Hepatocyte (in vitro differentiated cells): Measurements from ENCODE around the gene PTGDS. TPM values are rescaled to one million over a fixed set of nuclear protein-coding genes. Genes with fewer than 3 reads are reported as not detected.

Source experiments
- DNase-seq: peaks from one replicate; pipeline ENCODE4 v3.0.0-alpha.2; 2016; ENCODE audit warnings: low spot score
- H2AFZ ChIP-seq: fragments of 200-600 bp; sonication (generic); 2 replicates; pipeline ENCODE4 v1.6.0; 2016; ENCODE audit warnings: antibody characterized with exemption, mild to moderate bottlenecking
- H3K27ac ChIP-seq: fragments of 200-600 bp; sonication (generic); 2 replicates; pipeline ENCODE4 v1.5.1; 2016; ENCODE audit warnings: mild to moderate bottlenecking
- H3K27me3 ChIP-seq: fragments of 200-600 bp; sonication (generic); 2 replicates; pipeline ENCODE4 v1.6.1; 2016
- H3K36me3 ChIP-seq: fragments of 200-600 bp; sonication (generic); replicated peaks from 2 replicates; pipeline ENCODE4 v1.5.1; 2016; ENCODE audit warnings: low read depth; ENCODE audit not compliant: insufficient read depth
- H3K4me1 ChIP-seq: fragments of 200-600 bp; sonication (generic); 2 replicates; pipeline ENCODE4 v1.5.1; 2016; ENCODE audit warnings: mild to moderate bottlenecking, moderate library complexity; ENCODE audit not compliant: insufficient read depth
- H3K4me2 ChIP-seq: fragments of 200-600 bp; sonication (generic); 2 replicates; pipeline ENCODE4 v1.6.0; 2016
- H3K4me3 ChIP-seq: fragments of 200-600 bp; sonication (generic); 2 replicates; pipeline ENCODE4 v1.5.1; 2016; ENCODE audit warnings: mild to moderate bottlenecking
- H3K79me2 ChIP-seq: fragments of 200-600 bp; sonication (generic); 2 replicates; pipeline ENCODE4 v1.6.0; 2017; ENCODE audit warnings: mild to moderate bottlenecking
- H3K9me2 ChIP-seq: fragments of 200-600 bp; sonication (generic); replicated peaks from 2 replicates; pipeline ENCODE4 v1.6.0; 2017; ENCODE audit warnings: mild to moderate bottlenecking; ENCODE audit not compliant: insufficient read depth
- H3K9me3 ChIP-seq: fragments of 200-600 bp; sonication (generic); 2 replicates; pipeline ENCODE4 v1.5.1; 2016; ENCODE audit warnings: low read depth, mild to moderate bottlenecking
- H4K20me1 ChIP-seq: fragments of 200-600 bp; sonication (generic); 2 replicates; pipeline ENCODE4 v1.6.0; 2016; ENCODE audit warnings: mild to moderate bottlenecking; ENCODE audit not compliant: insufficient read depth, poor library complexity, severe bottlenecking
- CTCF ChIP-seq: fragments of 200-600 bp; sonication (generic); IDR thresholded peaks from 2 replicates; pipeline ENCODE4 v1.5.1; 2016; ENCODE audit warnings: antibody characterized with exemption, mild to moderate bottlenecking; ENCODE audit not compliant: poor library complexity
- EZH2 ChIP-seq: fragments of 200-600 bp; sonication (generic); IDR thresholded peaks from 2 replicates; pipeline ENCODE4 v1.6.1; 2016; ENCODE audit warnings: antibody characterized with exemption, mild to moderate bottlenecking, borderline replicate concordance
- EZH2phosphoT487 ChIP-seq: fragments of 200-600 bp; sonication (generic); IDR thresholded peaks from one replicate; pipeline ENCODE4 v1.6.1; 2018; ENCODE audit warnings: antibody characterized with exemption, mild to moderate bottlenecking, low read depth, moderate library complexity; ENCODE audit not compliant: unreplicated experiment, severe bottlenecking
- whole genome bisulfite sequencing: methylation state at CpG from one replicate; pipeline ENCODE4 v1.1.6; 2016; ENCODE audit warnings: low lambda C conversion rate; ENCODE audit errors: missing lambda C conversion rate; 5-methylcytosine and 5-hydroxymethylcytosine counted together
- polyA plus RNA-seq: library from polyadenylated mRNA; unstranded; fragments of >200 nt; fragmentation: Nextera tagmentation; extraction: Ambion mirVana; gene quantifications from 2 replicates; pipeline ENCODE4 v1.2.1, GENCODE V29; 2016
- total RNA-seq: library from RNA; depleted of rRNA; stranded (reverse); fragments of >200 nt; gene quantifications from 2 replicates; pipeline ENCODE4 v1.2.3, GENCODE V29; 2014

Gene PTGDS
- total and polyA plus RNA-seq, 2 experiments from 2014 or later = 56.0 to 290 TPM

- Histone ChIP-seq H3K9me3 (no peaks in the 10 kb centered on the region), H3K4me3 (no peak overlapping the region), H3K9me2 (no peaks in the 10 kb centered on the region), H4K20me1 (no peaks in the 10 kb centered on the region), H3K36me3 (no peaks in the 10 kb centered on the region), H2AFZ (no peak overlapping the region), H3K27me3 (no peaks in the 10 kb centered on the region), H3K27ac (no peak overlapping the region), H3K4me1 (peaks cover 8% of the 10 kb centered on the region), H3K4me2 (no peak overlapping the region), H3K79me2 (peaks cover 3% of the 10 kb centered on the region)
- 81% methylated on average over 12 of the region's 15 CpGs for WGBS
- TF ChIP-seq EZH2 (no peak), CTCF (no peak), EZH2phosphoT487 (no peak)
- no peak for DNase-seq
Observed at GRCh38 chr9:136952321-136952850, 24.9 kb upstream of the PTGDS start.

DNA sequence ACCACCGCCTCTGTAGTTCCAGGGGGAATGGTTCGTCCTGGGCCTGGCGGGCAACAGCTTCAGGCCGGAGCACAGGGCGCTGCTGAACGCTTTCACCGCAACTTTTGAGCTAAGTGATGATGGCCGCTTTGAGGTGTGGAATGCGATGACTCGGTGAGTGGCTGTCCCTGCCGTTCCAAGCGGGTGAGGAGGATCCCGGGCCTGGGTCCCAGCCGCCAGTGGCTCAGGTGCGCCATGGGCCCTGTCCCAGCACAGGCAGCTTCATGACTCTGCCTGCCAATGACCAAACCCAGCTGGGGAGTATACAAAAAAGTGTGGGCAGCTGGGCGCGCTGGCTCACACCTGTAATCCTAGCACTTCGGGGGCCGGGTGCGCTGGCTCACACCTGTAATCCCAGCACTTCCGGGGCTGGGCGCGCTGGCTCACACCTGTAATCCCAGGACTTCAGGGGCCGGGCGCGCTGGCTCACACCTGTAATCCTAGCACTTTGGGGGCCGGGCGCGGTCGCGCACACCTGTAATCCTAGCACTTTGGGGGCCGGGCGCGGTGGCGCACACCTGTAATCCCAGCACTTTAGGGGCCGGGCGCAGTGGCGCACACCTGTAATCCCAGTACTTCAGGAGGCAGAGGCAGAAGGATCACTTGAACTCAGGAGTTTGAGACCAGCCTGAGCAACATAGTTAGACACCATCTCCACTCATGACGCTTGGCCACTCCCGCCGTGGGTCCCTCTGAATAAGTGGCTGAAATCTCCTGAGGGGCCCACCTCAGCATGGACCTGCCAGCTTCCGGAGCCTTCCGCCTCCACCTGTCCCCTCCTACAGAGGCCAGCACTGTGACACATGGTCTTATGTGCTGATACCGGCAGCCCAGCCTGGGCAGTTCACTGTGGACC, 24.2 kb upstream of the PTGDS start:
- Histone ChIP-seq H4K20me1 (no peaks in the 10 kb centered on the region), H3K4me3 (no peak overlapping the region), H2AFZ (no peak overlapping the region), H3K27me3 (no peaks in the 10 kb centered on the region), H3K27ac (no peak overlapping the region), H3K36me3 (no peaks in the 10 kb centered on the region), H3K4me1 (peaks cover 8% of the 10 kb centered on the region), H3K9me2 (no peaks in the 10 kb centered on the region), H3K9me3 (no peaks in the 10 kb centered on the region), H3K4me2 (no peak overlapping the region), H3K79me2 (peaks cover 3% of the 10 kb centered on the region)
- DNase-seq = no peak
- WGBS = 92% methylated on average over 34 of the region's 44 CpGs
- TF ChIP-seq EZH2 = no peak
- no peak for TF ChIP-seq CTCF
- TF ChIP-seq EZH2phosphoT487 = no peak

- no peak for TF ChIP-seq EZH2
- no peak for TF ChIP-seq CTCF
- no peak for TF ChIP-seq EZH2phosphoT487
- DNase-seq = no peak
- Histone ChIP-seq H3K27ac (no peak overlapping the region), H3K9me3 (no peaks in the 10 kb centered on the region), H3K4me3 (no peak overlapping the region), H3K36me3 (no peaks in the 10 kb centered on the region), H3K9me2 (no peaks in the 10 kb centered on the region), H2AFZ (no peak overlapping the region), H4K20me1 (no peaks in the 10 kb centered on the region), H3K4me2 (no peak overlapping the region), H3K4me1 (peaks cover 6% of the 10 kb centered on the region), H3K27me3 (no peaks in the 10 kb centered on the region), H3K79me2 (peaks cover 3% of the 10 kb centered on the region)
- WGBS = 89% methylated on average over 18 of the region's 19 CpGs
Observed at GRCh38 chr9:136953771-136954269, 23.5 kb upstream of the PTGDS start.
